Activated T-helper 1 cell treated with anti-CD3 and anti-CD28 coated beads, Interleukin-12 subunit alpha, Interleukin-12 subunit beta, Interleukin-2, Interleukin-4 antibody, amounts not matched to agents 30 ng/mL and 10 ng/mL and 1 ng/mL, durations not matched to agents 14 hours and 24 hours and 36 hours (primary cell): Measurements from ENCODE around the gene GKN2. TPM values are rescaled to one million over a fixed set of nuclear protein-coding genes. Genes with fewer than 3 reads are reported as not detected.

Experiments used
- DNase-seq: peaks from one replicate; pipeline ENCODE4 v3.0.0; 2021; ENCODE audit warnings: low spot score
- H3K27ac Mint-ChIP-seq: one replicate; pipeline ENCODE4 v1.8.0; 2021; ENCODE audit warnings: mild to moderate bottlenecking, mixed read lengths
- H3K27me3 Mint-ChIP-seq: one replicate; pipeline ENCODE4 v1.8.0; 2022; ENCODE audit warnings: mild to moderate bottlenecking, moderate library complexity, mixed read lengths; ENCODE audit not compliant: insufficient read depth
- H3K36me3 Mint-ChIP-seq: one replicate; pipeline ENCODE4 v1.8.0; 2021; ENCODE audit warnings: low read depth, mixed read lengths
- H3K4me1 Mint-ChIP-seq: one replicate; pipeline ENCODE4 v1.8.0; 2021; ENCODE audit warnings: low read depth, mixed read lengths
- H3K4me3 Mint-ChIP-seq: one replicate; pipeline ENCODE4 v1.8.0; 2021; ENCODE audit warnings: mild to moderate bottlenecking, moderate library complexity, mixed read lengths
- H3K9me3 Mint-ChIP-seq: one replicate; pipeline ENCODE4 v1.8.0; 2021; ENCODE audit warnings: mixed read lengths
- intact Hi-C: fragments of 100-400 bp; cut with micrococcal nuclease; formaldehyde crosslinking; loops from one replicate; pipeline ENCODE4 v1.15.1; 2024
- total RNA-seq: library from RNA; stranded (reverse); gene quantifications from 2 replicates; pipeline ENCODE4 v1.2.3, GENCODE V29; 2022

Gene GKN2, protein sequence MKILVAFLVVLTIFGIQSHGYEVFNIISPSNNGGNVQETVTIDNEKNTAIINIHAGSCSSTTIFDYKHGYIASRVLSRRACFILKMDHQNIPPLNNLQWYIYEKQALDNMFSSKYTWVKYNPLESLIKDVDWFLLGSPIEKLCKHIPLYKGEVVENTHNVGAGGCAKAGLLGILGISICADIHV
- total RNA-seq, result not detected in 2 replicates

DNA sequence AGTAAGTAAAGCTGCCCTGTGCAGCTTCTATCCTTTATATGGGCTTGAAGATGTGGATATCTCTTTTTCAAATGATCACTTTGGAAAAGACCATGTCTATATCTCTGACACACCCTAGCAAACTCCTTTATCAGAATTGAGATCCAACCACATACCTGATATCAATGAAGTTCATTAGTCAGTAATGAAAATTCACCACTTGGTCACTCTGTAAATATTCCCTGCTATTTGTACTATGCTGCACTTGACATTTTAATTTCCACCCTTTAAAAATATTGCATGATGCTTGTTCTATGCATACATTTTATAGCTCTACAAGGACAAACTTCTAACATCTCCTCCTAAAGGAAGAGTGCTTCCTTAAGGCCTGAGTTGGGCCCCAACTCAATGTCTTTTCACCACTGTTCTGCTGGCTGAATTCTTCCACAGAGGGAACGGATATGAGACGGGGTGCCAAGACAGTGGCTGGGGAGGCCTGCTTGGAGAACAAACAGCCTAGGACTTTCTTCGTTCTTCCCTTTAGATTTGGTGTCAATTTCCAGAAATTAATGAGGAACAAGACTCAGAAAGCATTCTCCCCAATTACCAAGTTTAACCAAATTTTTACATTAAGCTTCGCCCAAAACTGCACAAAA lies at the start of gene GKN2:
Gene GKN2, minus strand, starts transcription at position 7 of the 635 bp plus-strand sequence. CDS start 32 bp downstream, outside the sequence.
- Mint-ChIP-seq H3K27me3 (peaks cover 36% of the 10 kb centered on the region), H3K4me1 (no peaks in the 10 kb centered on the region), H3K9me3 (peaks cover 4% of the 10 kb centered on the region), H3K4me3 (no peak within 1 kb of the TSS), H3K36me3 (no peaks in the 10 kb centered on the region), H3K27ac (no peak within 1 kb of the TSS)
- DNase-seq, result no peak
- intact Hi-C loops, result no loop called here

DNA sequence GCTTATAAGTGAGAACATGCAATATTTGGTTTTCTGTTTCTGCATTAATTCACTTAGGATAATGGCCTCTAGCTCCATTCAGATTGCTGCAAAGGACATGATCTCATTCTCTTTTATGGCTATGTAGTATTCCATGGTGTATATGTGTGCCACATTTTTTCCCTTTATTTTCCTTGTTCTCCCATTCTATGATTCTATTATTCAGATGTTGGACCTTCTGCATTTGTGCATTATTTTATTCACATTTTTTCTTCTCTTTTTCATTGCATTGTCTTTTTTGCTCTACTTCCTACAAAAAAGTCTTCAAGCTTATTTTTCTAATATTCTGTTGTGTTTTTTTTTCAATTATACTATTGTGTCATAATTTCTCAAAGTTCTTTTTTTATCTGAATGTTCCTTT lies 49.2 kb upstream of the GKN2 start:
- Mint-ChIP-seq H3K27me3 (peaks cover 19% of the 10 kb centered on the region), H3K36me3 (no peaks in the 10 kb centered on the region), H3K9me3 (peaks cover 6% of the 10 kb centered on the region), H3K4me1 (no peaks in the 10 kb centered on the region), H3K4me3 (no peak overlapping the region), H3K27ac (no peak overlapping the region)
- intact Hi-C loops, result no loop called here
- DNase-seq, result no peak

DNA sequence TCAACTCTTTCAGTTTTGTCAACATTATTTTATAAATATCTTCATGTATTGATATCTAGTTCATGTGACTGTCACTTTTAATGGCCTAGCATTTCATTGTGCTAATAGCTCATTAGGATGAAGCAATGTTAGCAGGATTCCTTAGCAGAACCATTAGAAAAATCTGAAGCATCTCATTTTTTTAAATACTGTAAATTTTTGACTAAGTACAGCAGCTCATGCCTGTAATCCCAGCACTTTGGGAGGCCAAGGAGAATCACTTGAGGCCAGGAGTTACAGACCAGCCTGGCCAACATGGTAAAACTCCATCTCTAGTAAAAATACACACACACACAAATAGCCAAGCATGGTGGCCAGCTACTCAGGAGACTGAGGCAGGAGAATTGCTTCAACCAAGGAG lies 44.7 kb upstream of the GKN2 start:
- Mint-ChIP-seq H3K36me3 (no peaks in the 10 kb centered on the region), H3K9me3 (peaks cover 6% of the 10 kb centered on the region), H3K27ac (no peak overlapping the region), H3K4me1 (no peaks in the 10 kb centered on the region), H3K4me3 (no peak overlapping the region), H3K27me3 (peaks cover 13% of the 10 kb centered on the region)
- no peak for DNase-seq
- intact Hi-C loops, result no loop called here

DNA sequence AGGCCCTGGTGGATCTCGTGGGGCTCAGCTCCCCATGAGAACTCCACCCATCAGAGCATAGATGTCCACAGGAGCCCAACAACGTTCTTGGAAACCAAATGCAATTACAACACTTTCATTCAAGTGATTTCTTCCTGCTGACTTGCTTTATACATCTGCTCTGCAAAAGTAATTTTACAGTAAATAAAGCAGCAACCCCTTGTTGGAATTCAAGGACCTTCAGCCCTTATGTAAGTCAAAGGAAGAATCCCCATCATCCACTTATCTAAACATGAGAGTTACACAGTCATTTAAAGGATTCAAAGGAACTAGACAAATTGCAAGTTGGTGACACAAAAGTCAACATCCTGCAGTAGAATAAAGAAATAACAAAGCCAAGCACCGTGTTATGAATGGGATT lies 43.2 kb upstream of the GKN2 start:
- H3K9me3 Mint-ChIP-seq, result no peaks in the 10 kb centered on the region
- no peaks in the 10 kb centered on the region for H3K36me3 Mint-ChIP-seq
- no peak overlapping the region for H3K27ac Mint-ChIP-seq
- peaks cover 10% of the 10 kb centered on the region for H3K27me3 Mint-ChIP-seq
- intact Hi-C loops, result no loop called here
- no peaks in the 10 kb centered on the region for H3K4me1 Mint-ChIP-seq
- DNase-seq, result no peak
- H3K4me3 Mint-ChIP-seq, result no peak overlapping the region

DNA sequence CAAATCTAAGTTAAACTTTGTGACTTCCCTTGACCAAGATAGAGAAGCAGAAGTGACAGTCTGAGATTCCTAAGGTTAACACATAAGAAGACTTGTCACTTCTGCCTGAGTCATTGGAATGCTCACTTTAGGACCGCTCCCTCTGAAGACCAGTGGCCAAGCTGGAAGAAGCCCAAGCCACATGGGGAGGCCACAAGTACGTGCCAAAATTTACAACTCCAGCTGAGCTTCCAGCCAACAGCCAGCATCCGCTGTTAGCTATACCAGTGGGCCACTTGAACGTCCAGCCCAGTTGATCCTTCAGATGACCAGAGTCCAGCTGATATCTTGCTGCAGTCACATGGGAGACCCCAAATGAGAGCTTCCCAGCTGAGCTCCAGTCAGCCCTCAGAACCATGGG lies 42.2 kb upstream of the GKN2 start:
- Mint-ChIP-seq H3K4me3 (no peak overlapping the region), H3K27ac (no peak overlapping the region), H3K27me3 (peaks cover 9% of the 10 kb centered on the region), H3K36me3 (no peaks in the 10 kb centered on the region), H3K9me3 (no peaks in the 10 kb centered on the region), H3K4me1 (no peaks in the 10 kb centered on the region)
- DNase-seq, result no peak
- intact Hi-C loops, result no loop called here

DNA sequence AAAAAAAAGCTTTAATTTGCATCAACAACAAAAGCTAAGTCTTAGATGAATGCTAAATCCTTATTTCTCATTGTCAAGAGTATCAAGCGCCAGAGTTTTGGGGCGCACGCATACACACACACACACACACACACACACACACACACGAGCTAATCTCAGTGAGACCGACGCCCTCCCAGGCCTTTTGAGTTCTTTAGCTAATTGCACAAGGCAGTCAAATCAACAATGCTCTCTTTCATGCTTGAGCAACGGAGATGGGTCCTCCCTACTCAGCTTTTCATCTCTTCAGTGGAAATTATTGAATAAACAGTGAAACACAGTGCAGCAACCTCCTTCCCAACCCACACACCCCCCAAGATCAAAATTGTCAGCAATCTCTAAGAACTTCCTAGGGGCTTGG lies 41.0 kb upstream of the GKN2 start:
- Mint-ChIP-seq H3K27ac (no peak overlapping the region), H3K4me1 (no peaks in the 10 kb centered on the region), H3K9me3 (no peaks in the 10 kb centered on the region), H3K4me3 (no peak overlapping the region), H3K27me3 (peaks cover 14% of the 10 kb centered on the region), H3K36me3 (no peaks in the 10 kb centered on the region)
- no peak for DNase-seq
- intact Hi-C loops, result no loop called here

DNA sequence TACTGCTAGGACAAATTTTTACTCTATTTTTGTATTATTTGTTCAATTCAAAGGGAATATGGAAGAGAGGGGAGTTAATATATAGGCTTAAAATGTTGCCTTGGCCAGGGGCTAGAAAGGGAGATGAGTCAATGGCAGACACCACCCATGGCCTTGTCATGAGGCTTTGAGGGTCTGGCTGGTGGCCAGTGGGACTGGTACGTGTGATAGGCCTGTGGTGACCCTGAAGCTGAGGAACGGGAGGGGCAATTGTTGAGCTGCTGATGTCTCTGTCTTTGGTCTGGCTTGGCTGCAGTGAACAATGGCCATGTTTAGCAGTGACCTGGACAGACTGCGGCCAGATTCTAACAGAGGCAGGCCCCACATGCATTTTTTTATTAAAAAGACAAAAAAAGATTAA lies 40.2 kb upstream of the GKN2 start:
- DNase-seq, result no peak
- Mint-ChIP-seq H3K27me3 (peaks cover 17% of the 10 kb centered on the region), H3K4me1 (no peaks in the 10 kb centered on the region), H3K27ac (no peak overlapping the region), H3K36me3 (no peaks in the 10 kb centered on the region), H3K4me3 (no peak overlapping the region), H3K9me3 (no peaks in the 10 kb centered on the region)
- intact Hi-C loops, result no loop called here

DNA sequence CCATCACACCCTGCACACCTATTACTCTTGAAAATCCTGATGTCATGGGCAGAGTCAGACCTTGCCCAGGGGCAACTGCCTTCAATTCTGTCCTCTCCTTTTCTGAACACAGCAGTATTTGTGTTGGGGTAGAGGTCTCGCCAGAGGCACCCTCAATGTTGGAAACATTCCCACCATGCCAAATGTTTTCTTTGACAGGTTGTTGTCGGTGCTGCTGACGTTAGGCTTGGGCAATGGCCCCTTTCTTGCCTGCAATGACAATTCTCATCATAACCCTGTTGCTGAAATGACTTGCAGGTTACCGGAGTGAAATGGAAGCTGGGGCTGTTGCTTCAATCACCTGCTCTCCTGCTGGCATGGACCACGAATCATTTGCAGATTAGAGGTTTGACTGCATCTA lies 39.6 kb upstream of the GKN2 start:
- H3K36me3 Mint-ChIP-seq, result no peaks in the 10 kb centered on the region
- H3K4me3 Mint-ChIP-seq, result no peak overlapping the region
- no peak overlapping the region for H3K27ac Mint-ChIP-seq
- H3K9me3 Mint-ChIP-seq, result no peaks in the 10 kb centered on the region
- peaks cover 17% of the 10 kb centered on the region for H3K27me3 Mint-ChIP-seq
- no peak for DNase-seq
- H3K4me1 Mint-ChIP-seq, result no peaks in the 10 kb centered on the region
- intact Hi-C loops, result no loop called here

DNA sequence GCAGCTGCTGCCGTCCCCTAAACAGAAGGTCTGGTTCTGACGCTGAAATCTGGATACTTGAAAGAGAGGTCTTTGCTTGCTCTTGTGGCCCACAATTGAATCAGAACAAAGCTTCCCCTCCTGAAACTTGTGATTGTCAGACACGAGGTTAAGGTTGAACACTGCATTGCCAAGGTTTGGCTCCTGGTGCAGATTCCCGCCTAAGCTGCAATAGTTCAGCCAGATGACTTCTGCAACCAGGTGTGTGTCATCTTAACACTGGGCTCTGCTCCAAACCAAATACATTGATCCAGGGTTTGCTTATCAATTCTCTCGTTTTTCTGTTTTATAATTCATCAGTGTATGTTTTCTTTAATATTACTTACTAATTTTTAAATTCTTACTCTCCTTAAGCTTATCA lies 36.3 kb upstream of the GKN2 start:
- H3K27ac Mint-ChIP-seq, result no peak overlapping the region
- intact Hi-C loops, result no loop called here
- peaks cover 21% of the 10 kb centered on the region for H3K27me3 Mint-ChIP-seq
- H3K36me3 Mint-ChIP-seq, result no peaks in the 10 kb centered on the region
- no peaks in the 10 kb centered on the region for H3K4me1 Mint-ChIP-seq
- DNase-seq, result no peak
- H3K4me3 Mint-ChIP-seq, result no peak overlapping the region
- no peaks in the 10 kb centered on the region for H3K9me3 Mint-ChIP-seq

DNA sequence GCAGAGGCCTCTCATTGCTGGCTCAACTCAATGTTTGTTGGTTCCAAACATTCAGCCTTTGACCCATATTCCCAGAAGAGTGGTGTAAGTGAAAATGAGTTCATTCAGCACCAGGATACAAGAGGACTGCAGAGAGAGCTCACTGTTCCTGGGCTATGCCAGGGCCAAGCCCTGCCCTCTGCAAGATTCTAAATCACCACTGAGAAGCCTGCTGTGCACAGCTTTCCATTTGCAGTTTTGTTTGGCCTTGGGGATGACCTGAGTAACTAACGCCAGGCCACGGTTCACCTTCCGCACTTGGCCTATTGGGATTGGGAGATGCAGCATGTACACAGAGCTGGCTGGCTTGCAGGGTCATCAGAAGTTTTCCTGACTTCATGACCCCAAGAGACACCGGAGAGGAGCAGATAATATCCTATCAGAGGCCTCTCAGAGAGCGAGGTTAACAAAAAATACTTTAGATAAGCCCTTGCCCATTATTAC lies 34.4 kb upstream of the GKN2 start:
- no peak for DNase-seq
- Mint-ChIP-seq H3K27ac (no peak overlapping the region), H3K27me3 (peaks cover 23% of the 10 kb centered on the region)

DNA sequence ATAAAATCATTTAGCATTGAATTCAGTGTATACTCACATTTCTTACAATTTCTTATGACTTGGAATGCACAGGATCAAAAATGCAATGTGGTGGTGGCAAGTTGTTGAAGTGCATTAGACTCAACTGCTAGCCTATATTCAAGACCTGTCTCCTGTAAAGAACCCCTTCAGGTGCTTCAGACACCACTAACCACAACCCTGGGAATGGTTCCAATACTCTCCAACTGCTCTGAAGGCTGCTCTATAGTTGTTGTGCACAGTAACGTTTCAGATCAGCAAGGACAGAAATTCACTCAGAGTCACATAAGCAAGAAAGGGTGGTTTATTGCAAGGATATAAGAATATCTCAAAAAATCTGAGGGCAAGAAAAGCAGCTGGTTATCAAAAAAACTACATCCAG lies 28.3 kb upstream of the GKN2 start:
- intact Hi-C loops, result no loop called here
- no peak for DNase-seq
- Mint-ChIP-seq H3K27ac (no peak overlapping the region), H3K4me1 (no peaks in the 10 kb centered on the region), H3K36me3 (no peaks in the 10 kb centered on the region), H3K4me3 (no peak overlapping the region), H3K27me3 (peaks cover 33% of the 10 kb centered on the region), H3K9me3 (no peaks in the 10 kb centered on the region)

More for the DNA sequence above, 34.4 kb upstream of the GKN2 start:
- no peaks in the 10 kb centered on the region for H3K36me3 Mint-ChIP-seq
- H3K4me1 Mint-ChIP-seq, result no peaks in the 10 kb centered on the region
- no peak overlapping the region for H3K4me3 Mint-ChIP-seq
- H3K9me3 Mint-ChIP-seq, result no peaks in the 10 kb centered on the region
- intact Hi-C loops, result no loop called here

DNA sequence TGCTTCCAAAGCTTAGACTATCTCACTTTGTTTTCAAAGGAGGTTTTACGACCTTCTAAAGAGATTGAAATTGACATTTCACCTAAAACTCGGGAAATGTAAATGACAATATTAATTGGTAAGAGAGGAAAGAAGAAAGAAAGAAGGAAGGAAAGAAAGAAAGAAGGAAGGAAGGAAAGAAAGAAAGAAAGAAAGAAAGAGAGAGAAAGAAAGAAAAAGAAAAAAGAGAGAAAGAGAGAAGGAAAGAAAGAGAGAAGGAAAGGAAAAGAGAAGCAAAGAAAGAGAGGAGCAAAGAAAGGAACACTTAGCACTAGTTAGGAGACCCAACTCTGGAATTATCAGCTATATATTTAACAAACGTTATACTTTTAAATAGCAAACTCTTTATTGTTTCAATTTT lies 25.4 kb upstream of the GKN2 start:
- no peaks in the 10 kb centered on the region for H3K4me1 Mint-ChIP-seq

DNA sequence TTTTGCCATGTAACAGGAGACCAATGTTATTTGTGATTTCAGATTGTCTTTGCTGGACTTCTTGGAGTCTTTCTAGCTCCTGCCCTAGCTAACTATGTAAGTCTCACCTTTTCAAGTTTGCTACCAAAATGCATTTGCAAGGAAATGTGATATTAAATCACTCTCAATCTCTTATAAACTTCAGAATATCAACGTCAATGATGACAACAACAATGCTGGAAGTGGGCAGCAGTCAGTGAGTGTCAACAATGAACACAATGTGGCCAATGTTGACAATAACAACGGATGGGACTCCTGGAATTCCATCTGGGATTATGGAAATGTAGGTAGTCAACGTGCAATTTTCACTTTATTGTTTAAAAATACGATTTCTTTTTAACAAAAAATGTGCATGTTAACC lies 24.8 kb upstream of the GKN2 start:
- Mint-ChIP-seq H3K4me3 (no peak overlapping the region), H3K36me3 (no peaks in the 10 kb centered on the region), H3K9me3 (no peaks in the 10 kb centered on the region), H3K4me1 (no peaks in the 10 kb centered on the region), H3K27me3 (peaks cover 36% of the 10 kb centered on the region), H3K27ac (no peak overlapping the region)
- no peak for DNase-seq
- intact Hi-C loops, result no loop called here

More for the DNA sequence above, 25.4 kb upstream of the GKN2 start:
- H3K9me3 Mint-ChIP-seq, result no peaks in the 10 kb centered on the region
- no peaks in the 10 kb centered on the region for H3K36me3 Mint-ChIP-seq
- H3K27ac Mint-ChIP-seq, result no peak overlapping the region
- H3K27me3 Mint-ChIP-seq, result peaks cover 36% of the 10 kb centered on the region
- no peak overlapping the region for H3K4me3 Mint-ChIP-seq
- DNase-seq, result no peak
- intact Hi-C loops, result no loop called here

DNA sequence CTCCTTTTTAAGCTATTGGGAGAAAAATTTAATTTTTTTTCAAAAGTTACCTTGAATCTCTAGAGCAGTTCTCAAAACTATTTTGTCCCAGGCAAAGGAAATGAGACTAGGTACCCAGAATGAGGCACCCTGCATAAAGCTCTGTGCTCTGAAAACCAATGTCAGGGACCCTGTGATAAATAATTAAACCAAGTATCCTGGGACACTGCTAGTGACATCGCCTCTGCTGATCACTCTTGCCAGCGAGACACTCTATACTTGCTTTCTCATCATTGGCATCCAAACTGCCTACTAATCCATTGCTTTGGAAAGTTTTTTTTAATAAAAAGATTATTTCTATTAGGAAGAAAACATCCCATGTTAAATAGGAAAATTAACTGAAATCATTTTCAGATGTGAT lies 23.2 kb upstream of the GKN2 start:
- Mint-ChIP-seq H3K27ac (no peak overlapping the region), H3K36me3 (no peaks in the 10 kb centered on the region), H3K9me3 (no peaks in the 10 kb centered on the region), H3K4me1 (no peaks in the 10 kb centered on the region), H3K27me3 (peaks cover 30% of the 10 kb centered on the region), H3K4me3 (no peak overlapping the region)
- intact Hi-C loops, result no loop called here
- no peak for DNase-seq
